ENCODE data around the gene DKKL1.

Gene DKKL1

GRCh38 chr19:49338023-49338677, 25.5 kb upstream of the DKKL1 start:
- no peak for DNase-seq

DNA sequence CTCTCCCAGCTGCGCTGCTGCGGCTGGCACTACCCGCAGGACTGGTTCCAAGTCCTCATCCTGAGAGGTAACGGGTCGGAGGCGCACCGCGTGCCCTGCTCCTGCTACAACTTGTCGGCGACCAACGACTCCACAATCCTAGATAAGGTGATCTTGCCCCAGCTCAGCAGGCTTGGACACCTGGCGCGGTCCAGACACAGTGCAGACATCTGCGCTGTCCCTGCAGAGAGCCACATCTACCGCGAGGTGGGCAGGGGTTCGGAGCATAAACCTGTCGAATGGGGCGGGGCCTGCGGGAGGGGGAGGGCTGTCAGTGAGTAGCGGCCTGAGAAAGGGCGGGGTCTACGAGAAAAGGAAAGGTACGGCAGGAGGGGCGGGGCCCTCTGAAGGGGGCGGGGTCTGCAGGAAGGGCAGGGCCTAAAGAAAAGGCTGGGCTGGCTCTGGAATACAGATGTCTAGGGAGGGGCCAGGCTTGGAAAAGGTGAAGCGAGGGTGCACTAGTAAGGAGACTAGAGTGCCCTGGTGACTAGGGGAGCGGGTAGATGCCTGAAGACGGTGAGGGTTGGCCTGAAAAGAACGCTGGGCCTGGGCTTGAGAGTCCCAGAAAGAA, 24.9 kb upstream of the DKKL1 start:
- DNase-seq, result peak; percentile 70

DNA sequence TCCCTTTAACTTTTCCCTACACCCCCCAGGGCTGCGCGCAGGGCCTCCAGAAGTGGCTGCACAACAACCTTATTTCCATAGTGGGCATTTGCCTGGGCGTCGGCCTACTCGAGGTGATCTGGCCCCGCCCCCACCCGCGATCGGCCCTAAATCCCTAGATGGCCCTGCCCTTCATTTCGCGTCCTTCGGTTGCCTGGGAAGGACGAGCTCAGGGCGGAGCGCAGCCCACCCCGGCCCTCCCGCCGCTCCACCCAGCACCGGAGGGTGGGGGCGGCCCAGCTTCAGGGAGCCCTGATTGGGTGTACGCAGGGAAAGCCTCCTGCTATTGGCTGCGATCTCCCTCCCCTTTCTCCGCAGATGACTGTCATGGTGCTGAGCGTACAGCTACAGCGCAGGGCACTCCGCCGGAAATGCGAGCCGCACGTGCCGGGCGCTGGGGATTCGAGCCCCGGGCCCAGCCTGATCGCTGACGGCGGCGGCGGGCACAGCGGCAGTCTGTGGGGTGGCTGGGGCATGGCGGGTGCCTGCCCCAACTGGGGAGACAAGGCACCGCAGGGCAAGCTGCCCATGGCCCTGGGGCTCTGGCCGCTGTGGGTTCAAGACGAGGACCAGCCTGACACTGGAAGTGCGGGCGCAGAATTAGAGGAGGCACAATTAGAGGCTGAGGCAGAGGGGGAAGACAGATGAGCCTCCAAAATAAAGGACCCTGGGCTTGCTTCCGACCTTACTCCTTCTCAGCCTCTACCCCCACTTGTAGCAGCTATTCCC, 24.2 kb upstream of the DKKL1 start:
- DNase-seq, result peak; percentile 95

- DNase-seq, result peak; percentile 98
Observed at GRCh38 chr19:49340069-49340864, 23.4 kb upstream of the DKKL1 start.

DNA sequence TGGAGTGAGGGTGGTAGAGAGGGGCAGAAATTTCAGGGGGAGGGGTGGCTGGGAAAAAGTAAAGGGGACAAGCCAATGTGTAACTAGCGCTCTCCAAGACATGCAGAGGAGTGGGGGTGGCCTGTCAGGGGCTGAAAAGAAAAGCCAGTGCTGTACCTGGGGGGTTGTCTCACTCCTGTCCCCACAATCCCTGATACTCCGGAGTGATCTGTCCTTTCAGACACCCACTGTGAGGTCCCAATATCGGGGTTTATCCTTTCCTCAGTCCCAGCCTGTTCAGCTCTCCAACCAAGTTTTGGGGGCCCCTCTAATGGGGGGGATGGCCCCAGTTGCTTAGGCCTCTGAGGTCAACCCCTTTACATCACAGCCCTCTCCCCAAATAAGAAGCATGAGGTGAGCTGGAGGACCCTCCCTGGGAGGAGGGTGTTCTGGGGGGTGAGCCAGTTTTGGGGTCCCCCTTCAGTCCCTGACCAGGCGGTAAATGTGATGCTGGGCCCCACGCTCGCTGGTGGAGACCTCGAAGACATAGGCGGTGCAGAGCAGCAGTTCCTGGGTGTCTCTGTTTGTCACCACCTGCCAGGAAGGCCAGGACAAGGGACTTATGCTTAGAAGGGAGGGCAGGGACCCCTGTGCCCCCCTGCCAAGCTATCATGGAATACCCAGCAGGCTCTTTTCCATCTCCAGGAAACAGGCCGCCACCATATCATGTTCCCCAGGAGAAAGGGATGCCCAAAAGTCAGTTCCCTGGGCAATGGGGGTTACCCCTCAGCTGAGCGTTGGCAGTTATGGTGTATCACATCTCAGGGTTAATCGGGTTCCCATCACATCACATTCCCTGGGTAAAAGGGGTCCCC, 22.6 kb upstream of the DKKL1 start:
- DNase-seq, result peak; percentile 63

GRCh38 chr19:49342291-49342721, 21.4 kb upstream of the DKKL1 start:
- no peak for DNase-seq

DNA sequence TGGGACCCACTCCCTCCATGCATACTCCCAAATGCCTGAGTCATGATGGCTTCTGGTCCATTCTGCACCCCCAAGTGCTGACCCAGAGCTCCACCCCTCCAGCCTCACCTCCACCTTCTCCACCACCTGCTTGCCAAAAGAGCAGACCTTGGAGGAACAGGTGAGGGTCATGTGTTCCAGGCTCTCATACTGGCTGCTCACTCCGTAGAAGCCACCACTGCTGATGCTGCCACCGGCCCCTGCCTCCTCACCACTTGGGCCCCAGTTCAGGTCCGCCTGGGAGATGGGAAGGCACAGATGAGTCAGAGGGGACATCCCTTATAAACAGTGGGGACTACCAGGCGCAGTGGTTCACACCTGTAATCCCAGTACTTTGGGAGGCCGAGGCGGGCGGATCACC, 20.6 kb upstream of the DKKL1 start:
- DNase-seq, result no peak

- peak; percentile 18 for DNase-seq
Observed at GRCh38 chr19:49344505-49345423, 18.9 kb upstream of the DKKL1 start.

- no peak for DNase-seq
Observed at GRCh38 chr19:49347191-49347590, 16.5 kb upstream of the DKKL1 start.

DNA sequence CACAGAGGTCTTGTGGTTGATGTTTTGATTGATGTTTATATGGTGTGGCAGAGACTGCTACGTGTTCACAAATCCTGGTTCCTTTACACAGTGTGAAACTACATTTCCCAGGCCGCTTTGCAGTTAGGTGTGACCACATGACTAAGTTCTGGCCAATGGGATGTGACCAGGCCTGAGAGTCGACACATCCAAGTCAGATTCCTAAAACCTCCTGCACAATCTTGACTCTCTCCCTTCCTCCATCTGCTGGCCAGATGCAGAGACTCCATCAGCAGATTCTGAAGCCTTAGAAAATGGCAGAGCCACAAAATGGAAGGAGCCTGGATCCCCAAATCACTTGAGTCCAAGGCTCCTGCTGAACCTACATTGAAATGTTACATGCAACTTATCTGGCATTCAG, 15.8 kb upstream of the DKKL1 start:
- peak; percentile 93 for DNase-seq

- DNase-seq, result peak; percentile 31
Observed at GRCh38 chr19:49348305-49349189, 15.1 kb upstream of the DKKL1 start.

GRCh38 chr19:49349567-49349966, 14.1 kb upstream of the DKKL1 start:
- no peak for DNase-seq

DNA sequence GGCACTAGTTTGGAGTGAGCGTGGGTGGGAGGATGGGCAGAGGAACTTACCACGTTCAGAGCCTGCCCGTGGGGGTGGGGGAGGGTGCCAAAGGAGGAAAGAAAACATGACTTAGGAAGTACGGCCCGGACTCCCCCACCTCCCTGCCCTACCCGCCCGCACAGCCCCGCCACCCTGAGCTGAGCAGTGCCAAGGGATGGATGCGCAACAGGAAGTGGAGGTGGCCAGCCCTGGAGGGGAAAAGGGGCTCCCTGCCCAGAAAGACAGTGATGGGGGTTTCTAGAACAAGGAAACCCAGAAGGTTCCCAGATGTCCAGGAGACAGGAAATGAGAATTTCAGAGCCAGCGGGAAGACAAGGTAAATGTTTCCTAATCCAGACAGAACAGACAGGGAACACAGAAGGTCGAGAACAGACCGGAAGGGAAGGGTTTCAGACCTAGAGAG, 7.7 kb upstream of the DKKL1 start:
- DNase-seq, result no peak

GRCh38 chr19:49356382-49356781, 7.3 kb upstream of the DKKL1 start:
- DNase-seq, result no peak

- no peak for DNase-seq
Observed at GRCh38 chr19:49357186-49357585, 6.5 kb upstream of the DKKL1 start.

DNA sequence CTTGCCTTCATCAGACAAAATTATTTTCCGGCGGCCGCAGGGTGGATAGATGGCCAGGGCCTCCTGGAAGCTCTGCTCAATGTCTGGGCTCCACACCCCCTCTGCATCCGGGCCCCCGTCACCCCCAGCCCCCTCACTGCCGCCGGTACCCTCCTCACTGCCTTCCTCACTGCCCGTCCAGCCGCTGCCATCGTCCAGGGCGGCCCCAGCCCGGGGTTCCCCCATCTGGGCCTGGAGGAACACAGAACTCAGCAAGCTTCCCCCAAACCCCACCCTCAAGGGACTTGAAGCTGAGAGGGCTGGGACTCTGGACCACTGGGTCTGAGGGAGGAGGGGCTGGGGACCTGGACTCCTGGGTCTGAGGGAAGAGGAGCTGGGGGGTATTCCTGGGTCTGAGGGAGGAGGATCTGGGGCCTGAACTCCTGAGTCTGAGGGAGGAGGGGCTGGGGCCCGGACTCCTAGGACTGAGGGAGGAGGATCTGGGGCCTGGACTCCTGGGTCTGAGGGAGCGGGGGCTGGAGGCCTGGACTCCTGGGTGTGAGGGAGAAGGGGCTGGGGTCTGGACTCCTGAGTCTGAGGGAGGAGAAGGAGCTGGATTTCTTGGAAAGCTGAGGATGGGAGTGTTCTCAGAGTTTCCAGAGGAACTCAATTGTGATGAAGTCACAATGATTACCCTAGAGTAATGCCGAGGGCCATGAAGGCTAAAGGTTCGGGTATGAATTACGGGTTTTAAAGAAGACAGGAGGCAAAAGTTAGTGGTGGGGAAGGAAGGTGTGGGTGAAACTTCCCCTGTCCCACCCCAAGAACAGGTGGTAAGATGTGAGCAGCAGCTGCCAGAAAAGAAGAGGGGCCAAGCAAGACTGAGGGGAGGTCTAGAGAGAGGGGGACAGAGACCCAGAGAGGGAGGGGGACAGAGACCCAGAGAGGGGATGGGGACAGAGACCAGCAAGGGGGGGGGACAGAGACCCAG, 3.5 kb upstream of the DKKL1 start:
- no peak for DNase-seq

GRCh38 chr19:49361438-49362047, 2.1 kb upstream of the DKKL1 start:
- DNase-seq, result peak; percentile 73
